Endothelial cell of umbilical vein (primary cell): ENCODE results near the gene TMEM205. TPM values are rescaled to one million over a fixed set of nuclear protein-coding genes. Genes with fewer than 3 reads are reported as not detected.

ENCODE experiments used
- BruUV-seq: library from RNA; stranded (reverse); fragments of 400-500 nt; replicated peaks from 2 replicates; lab custom pipeline; 2021; lab: Mats Ljungman, UMichigan
- CTCF ChIA-PET: fragments of 300-600, 350-600 bp; sonication (Branson Sonifier 250); formaldehyde crosslinking; loops from one replicate; lab custom pipeline; 2021; ENCODE audit warnings: antibody characterized with exemption, inconsistent platforms; lab: Charles Lee
- POLR2A ChIA-PET: fragments of 300-600, 350-600 bp; sonication (Branson Sonifier 250); formaldehyde crosslinking; loops from one replicate; lab custom pipeline; 2021; ENCODE audit warnings: antibody characterized with exemption, inconsistent platforms; lab: Charles Lee
- DNase-seq: peaks from one replicate; pipeline ENCODE4 v3.0.0-alpha.2; 2011; ENCODE audit warnings: low read depth, low spot score
- FAIRE-seq: peaks from 2 replicates; lab custom pipeline; 2011; peaks lifted over from hg19 to GRCh38; lab: Jason Lieb, UNC
- H2AFZ ChIP-seq: 2 replicates; pipeline ENCODE4 v1.6.0; 2012; ENCODE audit warnings: low read depth, low read length, control low read depth, inconsistent platforms
- H3K27ac ChIP-seq: 2 replicates; pipeline ENCODE4 v1.5.1; 2011; ENCODE audit warnings: low read depth, mild to moderate bottlenecking, control low read depth, low read length, moderate library complexity; ENCODE audit not compliant: insufficient read depth
- H3K27me3 ChIP-seq, 2 experiments: 2 replicates each; pipeline versions ENCODE4 v1.6.0 to v1.6.1; 2011; ENCODE audit warnings: low read length in 2 of 2, mixed read lengths in 1 of 2; ENCODE audit not compliant: control insufficient read depth in 2 of 2, insufficient read depth in 2 of 2
- H3K36me3 ChIP-seq, 2 experiments: 2 replicates in 1 of 2; 3 replicates in 1 of 2; pipeline ENCODE4 v1.5.1; 2011; ENCODE audit warnings: low read length in 2 of 2, mild to moderate bottlenecking in 1 of 2, moderate library complexity in 1 of 2; ENCODE audit not compliant: control insufficient read depth in 2 of 2, insufficient read depth in 2 of 2; ENCODE audit errors: extremely low read depth in 1 of 2
- H3K4me1 ChIP-seq: 3 replicates; pipeline ENCODE4 v1.5.1; 2011; ENCODE audit warnings: mild to moderate bottlenecking, low read length; ENCODE audit not compliant: control insufficient read depth, insufficient read depth; ENCODE audit errors: extremely low read depth
- H3K4me2 ChIP-seq: 2 replicates; pipeline ENCODE4 v1.6.1; 2011; ENCODE audit warnings: low read length, control low read depth, mixed read lengths; ENCODE audit not compliant: insufficient read depth
- H3K4me3 ChIP-seq, 3 experiments: fragments of 200-600 bp in 1 of 3; sonication (generic), shearing (Covaris generic) in 1 of 3; replicated peaks in 1 of 3; 2 replicates each; pipeline ENCODE4 v1.5.1; 2011 to 2016; ENCODE audit warnings: control low read depth in 3 of 3, low read length in 3 of 3, mild to moderate bottlenecking in 2 of 3, inconsistent platforms in 1 of 3, low read depth in 1 of 3, moderate library complexity in 1 of 3; ENCODE audit not compliant: insufficient read depth in 1 of 3
- H3K79me2 ChIP-seq: 2 replicates; pipeline ENCODE4 v1.6.0; 2012; ENCODE audit warnings: low read length, inconsistent platforms; ENCODE audit not compliant: control insufficient read depth, insufficient read depth
- H3K9ac ChIP-seq: replicated peaks from 2 replicates; pipeline ENCODE3; 2011; ENCODE audit warnings: low read length, control low read depth; ENCODE audit not compliant: insufficient read depth; ENCODE audit errors: extremely low read depth
- H3K9me1 ChIP-seq: replicated peaks from 3 replicates; pipeline ENCODE4 v1.6.0; 2011; ENCODE audit warnings: mild to moderate bottlenecking, low read length; ENCODE audit not compliant: control insufficient read depth, insufficient read depth; ENCODE audit errors: extremely low read depth
- H3K9me3 ChIP-seq: replicated peaks from 2 replicates; pipeline ENCODE4 v1.5.1; 2012; ENCODE audit warnings: low read length, inconsistent platforms; ENCODE audit not compliant: control insufficient read depth, insufficient read depth
- H4K20me1 ChIP-seq: replicated peaks from 2 replicates; pipeline ENCODE3; 2011; ENCODE audit warnings: mild to moderate bottlenecking, low read length; ENCODE audit not compliant: control insufficient read depth, insufficient read depth; ENCODE audit errors: extremely low read depth
- EZH2 ChIP-seq: IDR thresholded peaks from 2 replicates; pipeline ENCODE4 v1.6.1; 2012; ENCODE audit warnings: borderline replicate concordance, low read depth, mild to moderate bottlenecking, moderate library complexity, low read length, inconsistent platforms; ENCODE audit not compliant: severe bottlenecking
- FOS ChIP-seq: IDR thresholded peaks from 2 replicates; pipeline ENCODE4 v1.6.1; 2011; ENCODE audit warnings: mild to moderate bottlenecking, low read length, moderate library complexity, borderline replicate concordance; ENCODE audit not compliant: insufficient read depth
- GATA2 ChIP-seq: IDR thresholded peaks from 2 replicates; pipeline ENCODE4 v1.7.0; 2011; ENCODE audit warnings: low read depth, mild to moderate bottlenecking, moderate library complexity, mixed read lengths, low read length; ENCODE audit not compliant: insufficient read length, insufficient read depth
- JUN ChIP-seq: IDR thresholded peaks from 2 replicates; pipeline ENCODE4 v1.6.1; 2011; ENCODE audit warnings: borderline replicate concordance, low read depth; ENCODE audit not compliant: insufficient read length, insufficient read depth
- MYC ChIP-seq: IDR thresholded peaks from one replicate; pipeline ENCODE4 v1.6.1; 2011; ENCODE audit warnings: mild to moderate bottlenecking, low read depth, low read length
- POLR2A ChIP-seq: IDR thresholded peaks from 2 replicates; pipeline ENCODE4 v1.6.1; 2012; ENCODE audit warnings: low read depth, mild to moderate bottlenecking, control low read depth, low read length
- dilution Hi-C: fragments of 300-500 bp; cut with MboI; formaldehyde crosslinking; loops from one replicate; pipeline ENCODE4 v1.15.0; 2019; ENCODE audit warnings: low sequenced_read_pairs; ENCODE audit not compliant: extremely low pct_ligation_motif_present
- intact Hi-C: fragments of 100-400 bp; cut with micrococcal nuclease; formaldehyde crosslinking; loops from one replicate; pipeline ENCODE4 v1.10.0; 2022
- polyA plus RNA-seq, 4 experiments: library from polyadenylated mRNA; depleted of rRNA in 3 of 4; stranded (reverse) in 3 of 4; unstranded in 1 of 4; fragments of >200 nt; gene quantifications; 2 replicates each; pipeline versions ENCODE4 v1.2.1 to v1.2.3, GENCODE V29; 2011 to 2012; ENCODE audit warnings: missing spikeins in 1 of 4
- total RNA-seq: library from RNA; stranded (reverse); gene quantifications from 2 replicates; pipeline ENCODE4 v1.2.3, GENCODE V29; 2021
- TF ChIP-seq, protein P1 (sequence below): IDR thresholded peaks from 2 replicates; pipeline ENCODE4 v1.6.1; 2011; ENCODE audit not compliant: insufficient read depth, insufficient read length
- TF ChIP-seq, protein P2 (sequence below), 2 donors: IDR thresholded peaks; 1 replicate in 1 of 2; 2 replicates in 1 of 2; pipeline ENCODE4 v1.5.1; 2011; ENCODE audit warnings: low read length in 2 of 2, mild to moderate bottlenecking in 2 of 2, moderate library complexity in 2 of 2, control low read depth in 1 of 2, inconsistent platforms in 1 of 2, low read depth in 1 of 2; ENCODE audit not compliant: insufficient read depth in 1 of 2; ENCODE audit errors: extremely low read depth in 1 of 2

Gene TMEM205
- total and polyA plus RNA-seq, 2 donors (not counting 3 experiments of a cell fraction or from before 2014, with no cell fraction given) = 57.3 to 345 TPM

DNA sequence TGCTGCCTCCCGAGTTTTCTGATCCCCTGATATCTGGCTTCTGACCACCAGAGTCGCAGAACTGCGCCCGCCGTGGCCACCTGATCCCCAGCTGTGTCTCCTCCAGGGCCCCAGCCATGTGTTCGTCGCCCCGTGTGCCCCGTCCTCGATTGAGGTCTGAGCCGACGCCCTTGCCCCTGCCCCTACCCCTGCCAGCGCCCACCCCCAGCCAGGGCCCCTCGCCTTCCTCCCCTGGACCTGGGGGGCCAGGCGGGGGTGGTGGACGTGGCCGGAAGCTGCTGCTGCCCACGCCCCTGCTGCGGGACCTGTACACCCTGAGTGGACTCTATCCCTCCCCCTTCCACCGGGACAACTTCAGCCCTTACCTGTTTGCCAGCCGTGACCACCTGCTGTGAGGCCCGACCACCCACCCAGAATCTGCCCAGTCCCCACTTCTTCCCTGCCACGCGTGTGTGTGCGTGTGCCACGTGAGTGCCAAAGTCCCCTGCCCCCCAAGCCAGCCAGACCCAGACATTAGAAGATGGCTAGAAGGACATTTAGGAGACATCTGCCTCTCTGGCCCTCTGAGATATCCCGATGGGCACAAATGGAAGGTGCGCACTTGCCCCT is 18.3 kb upstream of the TMEM205 start:
- TF ChIP-seq, protein P1, sequence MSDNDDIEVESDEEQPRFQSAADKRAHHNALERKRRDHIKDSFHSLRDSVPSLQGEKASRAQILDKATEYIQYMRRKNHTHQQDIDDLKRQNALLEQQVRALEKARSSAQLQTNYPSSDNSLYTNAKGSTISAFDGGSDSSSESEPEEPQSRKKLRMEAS = no peak
- no peak for TF ChIP-seq EZH2
- TF ChIP-seq JUN = no peak
- no peak for TF ChIP-seq MYC
- TF ChIP-seq, protein P2, sequence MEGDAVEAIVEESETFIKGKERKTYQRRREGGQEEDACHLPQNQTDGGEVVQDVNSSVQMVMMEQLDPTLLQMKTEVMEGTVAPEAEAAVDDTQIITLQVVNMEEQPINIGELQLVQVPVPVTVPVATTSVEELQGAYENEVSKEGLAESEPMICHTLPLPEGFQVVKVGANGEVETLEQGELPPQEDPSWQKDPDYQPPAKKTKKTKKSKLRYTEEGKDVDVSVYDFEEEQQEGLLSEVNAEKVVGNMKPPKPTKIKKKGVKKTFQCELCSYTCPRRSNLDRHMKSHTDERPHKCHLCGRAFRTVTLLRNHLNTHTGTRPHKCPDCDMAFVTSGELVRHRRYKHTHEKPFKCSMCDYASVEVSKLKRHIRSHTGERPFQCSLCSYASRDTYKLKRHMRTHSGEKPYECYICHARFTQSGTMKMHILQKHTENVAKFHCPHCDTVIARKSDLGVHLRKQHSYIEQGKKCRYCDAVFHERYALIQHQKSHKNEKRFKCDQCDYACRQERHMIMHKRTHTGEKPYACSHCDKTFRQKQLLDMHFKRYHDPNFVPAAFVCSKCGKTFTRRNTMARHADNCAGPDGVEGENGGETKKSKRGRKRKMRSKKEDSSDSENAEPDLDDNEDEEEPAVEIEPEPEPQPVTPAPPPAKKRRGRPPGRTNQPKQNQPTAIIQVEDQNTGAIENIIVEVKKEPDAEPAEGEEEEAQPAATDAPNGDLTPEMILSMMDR (IDR thresholded peaks at IDR 0.05; ENCODE audit: extremely low read depth in 1 of 2, insufficient read depth in 1 of 2, low read depth in 1 of 2, low read length in 2 of 2) = no peak
- no peak for TF ChIP-seq POLR2A
- no peak for TF ChIP-seq FOS
- TF ChIP-seq GATA2 = no peak
- intact Hi-C loops = no loop called here
- Histone ChIP-seq H3K4me2 (no peak overlapping the region), H3K4me1 (no peaks in the 10 kb centered on the region), H3K27ac (no peak overlapping the region), H4K20me1 (no peaks in the 10 kb centered on the region), H3K4me3 (no peak overlapping the region), H3K9me3 (no peaks in the 10 kb centered on the region), H3K79me2 (no peaks in the 10 kb centered on the region), H3K36me3 (peaks cover 0 to 11% of the 10 kb centered on the region in 2 experiments), H2AFZ (no peak overlapping the region), H3K9ac (no peak overlapping the region), H3K9me1 (no peaks in the 10 kb centered on the region), H3K27me3 (no peaks in the 10 kb centered on the region)
- CTCF ChIA-PET = interaction anchor here (1.3 kb wide), 1 partner anchor 70 kb away, joined by 6 read pairs; no protein-coding TSS in a partner anchor
- BruUV-seq = TSS peak; percentile 68
- dilution Hi-C loops = no loop called here
- DNase-seq (no peak), FAIRE-seq (no peak)
- POLR2A ChIA-PET = no interaction called here
